Activated CD8-positive, alpha-beta memory T cell treated with anti-CD3 and anti-CD28 coated beads for 36 hours (primary cell): ENCODE measurements around the gene NAA80. TPM values are rescaled to one million over a fixed set of nuclear protein-coding genes. Genes with fewer than 3 reads are reported as not detected.

Source experiments
- CTCF ChIA-PET: fragments of 350-600 bp; sonication (Branson Sonifier 250); formaldehyde crosslinking; loops from one replicate; lab custom pipeline; 2021; ENCODE audit warnings: antibody characterized with exemption; lab: Charles Lee
- POLR2A ChIA-PET: fragments of 350-600 bp; sonication (Branson Sonifier 250); formaldehyde crosslinking; loops from one replicate; lab custom pipeline; 2021; ENCODE audit warnings: antibody characterized with exemption; lab: Charles Lee
- total RNA-seq, 2 experiments: library from RNA; stranded (reverse); gene quantifications; one replicate each; pipeline ENCODE4 v1.2.3, GENCODE V29; 2021

The NAA80 gene
- total RNA-seq, 2 experiments from 2014 or later = 17.3 to 17.5 TPM

DNA sequence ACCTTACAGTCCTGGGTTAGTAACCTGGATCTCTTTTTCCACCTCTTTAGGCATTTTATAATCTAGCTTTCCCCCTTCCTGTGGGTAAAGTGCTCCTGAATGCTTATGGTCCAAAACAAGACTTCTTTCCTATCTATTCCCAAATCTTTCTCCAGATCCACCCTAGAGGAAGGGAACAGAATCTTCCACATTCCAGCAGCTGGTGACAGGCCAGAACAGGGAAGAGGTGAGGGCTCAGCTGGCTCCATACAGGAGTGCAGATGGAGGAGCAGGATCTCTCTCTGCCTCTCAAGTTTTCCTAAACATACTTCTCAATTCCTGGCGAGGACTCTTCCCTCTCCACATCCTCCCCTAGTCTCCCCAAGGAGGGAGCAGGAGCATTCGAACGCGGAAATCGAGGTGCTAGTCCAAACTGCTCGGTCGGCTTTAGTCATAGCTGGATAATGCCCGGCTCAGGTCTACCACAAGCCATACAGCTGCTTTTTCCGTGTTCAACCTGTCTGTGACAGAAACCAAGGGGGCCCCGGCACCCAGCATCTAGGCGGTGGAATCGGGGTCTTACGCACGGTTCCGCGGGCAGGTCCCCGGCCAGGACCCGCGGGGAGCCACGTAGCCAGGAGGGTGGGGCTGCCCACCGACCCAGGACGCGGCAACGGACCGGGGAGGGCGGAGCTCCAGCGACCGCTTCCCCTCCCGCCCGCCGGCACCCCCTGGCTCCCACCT is 37.4 kb upstream of the NAA80 start:
- ChIA-PET POLR2A (interaction anchor here (0.6 to 3.6 kb wide), 19 partner anchors 8 to 275 kb away, joined by 3 to 28 read pairs (median 5); partner anchors contain the start of genes CISH, CYB561D2, GNAI2 and HEMK1), CTCF (interaction anchor here (0.5 to 3.4 kb wide), 13 partner anchors 9 to 403 kb away, joined by 3 to 35 read pairs (median 3); partner anchors contain the start of genes CYB561D2, GNAI2, HYAL3 and IFRD2)

DNA sequence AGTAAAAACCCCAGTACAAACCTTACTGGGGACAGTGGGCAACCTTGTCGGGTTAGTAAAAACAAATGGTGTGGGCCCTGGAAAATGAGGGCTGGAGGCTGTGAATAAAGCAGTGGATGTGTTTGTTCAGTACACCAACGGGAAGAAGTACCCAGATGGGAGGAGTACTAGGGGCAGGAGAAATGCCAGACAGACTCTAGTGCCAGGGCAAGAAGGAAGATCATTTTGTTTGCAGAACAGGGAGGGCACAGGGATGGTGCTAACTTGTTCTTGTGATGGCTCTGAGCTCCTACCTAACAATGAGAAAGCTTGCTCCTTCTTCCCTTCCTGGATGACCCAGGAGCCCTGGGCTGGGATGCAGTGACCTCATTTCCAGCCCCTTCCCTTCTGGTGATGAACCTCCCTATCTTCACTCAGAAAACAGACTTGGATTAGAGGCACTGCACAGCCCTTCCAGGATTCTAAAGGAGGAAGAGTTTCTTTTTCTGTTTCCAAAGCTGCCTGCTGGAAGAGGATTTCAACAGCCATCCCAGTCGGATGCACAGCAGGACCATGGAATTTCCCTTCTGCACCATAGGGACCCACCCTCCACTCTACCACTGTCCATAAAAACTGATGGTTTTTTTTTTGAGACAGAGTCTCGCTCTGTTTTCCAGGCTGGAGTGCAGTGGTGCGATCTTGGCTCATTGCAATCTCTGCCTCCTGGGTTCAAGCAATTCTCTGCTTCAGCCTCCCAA is 35.3 kb upstream of the NAA80 start:
- CTCF ChIA-PET = interaction anchor here (1.0 to 2.1 kb wide), 3 partner anchors 10 to 62 kb away, joined by 3 to 8 read pairs (median 4); no protein-coding TSS in a partner anchor
- POLR2A ChIA-PET = interaction anchor here (1.0 to 1.9 kb wide), 2 partner anchors 16 to 35 kb away, joined by 3 to 6 read pairs; partner anchors contain the start of genes HYAL3 and NAA80

DNA sequence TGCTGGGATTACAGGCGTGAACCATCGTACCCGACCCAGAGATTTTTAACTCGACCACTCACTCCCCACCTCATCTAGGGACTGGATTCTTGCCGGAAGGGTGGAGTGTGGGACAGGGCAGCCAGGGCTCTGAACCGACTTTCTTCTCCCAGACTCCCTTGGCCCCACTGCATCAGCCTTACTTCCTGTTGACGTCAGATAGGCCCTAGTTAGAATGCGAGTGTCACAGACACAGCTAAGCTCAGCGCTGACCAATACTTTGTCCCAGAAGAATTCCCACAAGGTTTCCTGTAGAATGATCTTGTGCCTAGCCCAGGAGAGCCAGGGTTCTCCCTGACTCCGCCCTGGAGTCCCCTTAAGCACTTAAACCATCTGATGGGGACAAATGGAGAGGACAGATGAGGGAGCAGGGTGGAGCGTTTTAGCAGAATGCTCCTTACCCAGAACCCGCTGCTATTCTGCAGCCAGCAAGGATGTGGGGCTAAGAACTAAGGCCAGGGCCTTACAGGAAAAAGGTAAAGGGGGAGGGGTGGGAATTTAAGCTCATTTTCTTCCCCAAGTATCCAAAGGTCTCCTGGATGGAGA is 34.6 kb upstream of the NAA80 start:
- ChIA-PET POLR2A (interaction anchor here (1.0 to 1.9 kb wide), 2 partner anchors 15 to 35 kb away, joined by 3 to 6 read pairs; partner anchors contain the start of genes HYAL3 and NAA80), CTCF (interaction anchor here (1.0 to 2.1 kb wide), 3 partner anchors 9 to 61 kb away, joined by 3 to 8 read pairs (median 4); no protein-coding TSS in a partner anchor)

DNA sequence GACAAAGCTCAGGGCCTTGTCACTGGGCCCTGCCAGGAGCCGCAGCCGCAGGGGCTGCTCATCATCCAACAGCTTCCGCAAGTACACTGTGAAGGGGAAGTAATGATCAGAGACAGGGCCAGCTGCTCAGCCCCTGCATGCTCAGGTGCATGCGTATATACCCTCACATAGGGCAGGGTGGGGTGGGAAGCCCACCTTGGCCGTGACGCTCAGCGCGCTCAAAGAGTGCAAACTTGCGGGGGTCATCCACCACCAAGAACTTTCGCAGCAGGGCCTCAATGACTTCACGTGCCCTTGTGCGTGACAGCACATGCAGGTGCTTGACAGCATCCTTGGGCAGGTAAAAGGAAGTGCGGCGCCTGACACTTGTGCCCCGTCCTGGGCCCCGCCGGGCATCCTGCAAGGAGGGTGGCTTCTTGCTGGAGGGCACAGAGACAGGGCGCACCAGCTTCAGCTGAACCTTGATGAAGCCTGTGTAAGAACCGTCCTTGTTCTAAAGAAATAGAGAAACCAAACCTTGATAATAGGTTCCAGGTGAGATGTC is 32.2 kb upstream of the NAA80 start:
- ChIA-PET POLR2A (interaction anchor here (2.0 kb wide), 1 partner anchor 9 kb away, joined by 7 read pairs; the partner anchor contains the start of gene RASSF1), CTCF (no interaction called here)

DNA sequence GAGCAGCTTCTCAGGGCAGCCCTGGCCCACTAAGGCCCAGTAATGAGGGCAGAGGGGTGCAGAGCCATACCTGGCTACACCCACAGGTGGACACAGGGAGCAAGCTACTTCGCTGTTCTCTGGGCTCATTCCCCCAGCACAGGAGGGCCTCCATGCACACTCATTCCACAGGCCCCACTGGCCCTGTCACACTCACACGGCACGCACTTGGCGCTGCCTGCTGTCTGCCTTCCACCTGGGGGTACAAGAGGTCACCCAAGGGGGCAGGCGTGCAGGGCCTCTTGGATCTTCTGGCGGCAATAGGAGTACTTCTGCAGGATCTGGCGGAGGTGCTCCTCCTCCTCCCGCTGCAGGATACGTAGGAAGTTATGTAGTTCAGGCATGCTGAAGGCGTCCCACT is 31.1 kb upstream of the NAA80 start:
- POLR2A ChIA-PET = interaction anchor here (0.7 to 0.8 kb wide), 2 partner anchors 11 to 20 kb away, joined by 3 read pairs; partner anchors contain the start of genes CYB561D2, NPRL2 and RASSF1
- CTCF ChIA-PET = interaction anchor here (0.8 kb wide), 1 partner anchor 17 kb away, joined by 4 read pairs; no protein-coding TSS in a partner anchor

DNA sequence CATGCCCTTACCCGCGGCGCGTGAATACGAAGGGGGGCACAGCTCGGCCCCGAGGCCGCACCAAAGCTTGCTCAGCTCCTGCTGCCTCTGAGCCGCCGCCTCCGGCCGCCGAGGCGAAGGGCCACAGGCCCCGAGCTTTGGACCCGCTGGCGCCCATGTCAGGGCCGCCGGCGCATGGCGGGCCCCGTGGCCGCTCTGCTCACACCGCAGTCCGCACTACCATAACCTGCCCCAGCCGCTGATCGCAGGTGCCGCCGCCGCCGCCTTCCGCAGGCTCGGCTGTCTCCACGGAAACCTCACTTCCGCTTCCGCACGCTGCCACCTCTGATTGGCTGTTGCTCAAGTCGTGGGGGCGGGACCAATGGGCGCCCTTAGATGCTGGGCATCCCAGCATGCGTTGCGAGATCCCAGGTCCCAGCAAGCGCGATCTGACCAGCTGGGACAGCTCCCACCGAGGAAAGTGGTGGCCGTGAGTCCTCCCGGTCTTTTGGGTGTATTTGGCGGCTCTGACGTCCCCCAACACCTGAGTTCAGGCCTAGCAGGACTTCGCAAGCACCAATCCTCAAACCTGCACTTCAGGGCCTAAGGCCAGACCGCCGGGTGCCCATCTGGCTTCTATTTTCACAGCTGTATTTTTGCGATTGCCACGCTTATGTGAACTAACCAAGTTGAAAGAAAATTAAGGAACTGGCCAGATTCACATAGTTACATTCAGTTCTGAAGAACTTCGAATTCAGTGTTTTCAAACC is 28.9 kb upstream of the NAA80 start, which contains the start of gene TUSC2:
Gene TUSC2 (minus strand): TSS at position 281 of the 749 bp plus-strand sequence. CDS start 124 bp downstream, at position 157.
- ChIA-PET POLR2A (interaction anchor here (0.6 to 2.6 kb wide), 10 partner anchors 9 to 608 kb away, joined by 3 to 28 read pairs (median 6); partner anchors contain the start of genes CYB561D2, HYAL3, IFRD2 and NAA80), CTCF (interaction anchor here (0.6 to 1.7 kb wide), 9 partner anchors 9 to 100 kb away, joined by 3 to 7 read pairs (median 3); partner anchors contain the start of genes IFRD2 and RASSF1)

DNA sequence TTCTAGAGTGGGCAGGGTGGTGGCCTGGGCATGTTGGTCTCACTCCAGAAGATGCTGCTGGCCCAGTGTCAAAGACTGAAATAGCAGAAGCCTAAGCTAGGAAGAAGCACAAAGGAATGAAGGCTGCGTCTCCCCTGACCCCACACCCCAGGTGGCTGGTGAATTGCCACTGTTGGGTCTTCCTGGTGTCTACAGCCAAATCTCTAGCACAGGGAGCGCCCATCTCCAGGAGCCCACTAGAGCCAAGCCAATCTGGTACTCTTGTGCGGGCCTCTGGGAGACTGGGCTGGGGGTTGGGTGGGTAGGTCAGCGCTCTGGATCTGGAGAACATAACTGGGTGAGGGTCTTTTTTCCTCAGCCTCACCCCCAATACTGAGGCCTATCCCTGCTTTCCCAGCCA is 27.9 kb upstream of the NAA80 start:
- CTCF ChIA-PET = interaction anchor here (0.6 to 1.7 kb wide), 9 partner anchors 10 to 99 kb away, joined by 3 to 7 read pairs (median 3); partner anchors contain the start of genes IFRD2 and RASSF1
- POLR2A ChIA-PET = interaction anchor here (1.2 to 2.6 kb wide), 4 partner anchors 10 to 28 kb away, joined by 6 to 28 read pairs (median 10); partner anchors contain the start of genes CYB561D2, HYAL3, NAA80 and NPRL2

DNA sequence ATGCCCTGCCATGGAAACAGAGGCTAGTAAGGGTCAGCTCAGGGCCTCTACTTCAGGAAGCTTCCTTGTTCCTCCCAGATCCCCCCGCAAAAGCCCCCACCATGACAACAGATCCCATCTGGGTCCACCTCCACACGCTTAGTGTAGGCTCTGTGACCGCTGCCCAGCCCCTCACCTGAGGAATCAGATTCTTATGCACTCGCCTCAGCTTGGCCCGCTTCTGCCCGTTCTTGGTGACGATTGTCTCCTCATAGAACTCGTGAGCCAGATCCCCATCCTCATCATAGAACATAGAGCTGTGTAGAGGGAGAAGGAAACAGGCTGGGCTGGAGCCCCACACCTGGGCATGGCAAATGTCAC is 27.0 kb upstream of the NAA80 start:
- CTCF ChIA-PET = no interaction called here
- POLR2A ChIA-PET = no interaction called here

DNA sequence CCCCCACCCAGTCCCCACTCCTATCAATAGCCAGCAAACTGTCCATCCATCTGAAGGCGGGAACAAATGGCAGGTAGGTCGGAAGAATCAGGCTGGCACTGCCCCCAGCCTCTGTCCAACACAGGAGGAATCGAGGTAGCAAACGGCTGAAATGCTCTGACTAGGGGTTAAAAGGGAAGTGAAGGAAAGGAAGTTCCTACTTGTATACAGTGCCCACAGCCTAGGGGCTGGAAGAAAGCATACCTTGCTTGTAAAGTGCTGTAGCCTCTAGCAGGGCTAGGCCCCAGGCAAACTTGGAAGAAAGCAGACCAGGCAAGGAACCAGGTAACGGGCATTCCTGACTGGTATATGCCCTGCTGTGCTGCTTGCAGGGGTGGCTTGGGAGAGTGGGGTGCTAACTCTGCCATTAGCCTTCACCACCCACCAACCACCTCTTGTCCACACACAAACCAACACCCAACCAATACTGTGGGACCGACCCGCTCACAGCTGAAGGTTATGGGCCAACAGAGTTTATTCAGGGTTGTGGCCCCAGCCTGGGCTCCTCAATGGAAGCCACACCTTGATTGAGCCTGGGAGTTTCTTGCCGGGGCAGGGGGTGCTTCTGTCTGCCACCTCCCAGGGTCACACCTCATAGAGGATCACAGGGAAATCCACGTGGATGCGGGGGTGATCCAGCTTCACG is 26.4 kb upstream of the NAA80 start:
- CTCF ChIA-PET = interaction anchor here (0.6 kb wide), 1 partner anchor 489 kb away, joined by 5 read pairs; no protein-coding TSS in a partner anchor
- POLR2A ChIA-PET = no interaction called here

DNA sequence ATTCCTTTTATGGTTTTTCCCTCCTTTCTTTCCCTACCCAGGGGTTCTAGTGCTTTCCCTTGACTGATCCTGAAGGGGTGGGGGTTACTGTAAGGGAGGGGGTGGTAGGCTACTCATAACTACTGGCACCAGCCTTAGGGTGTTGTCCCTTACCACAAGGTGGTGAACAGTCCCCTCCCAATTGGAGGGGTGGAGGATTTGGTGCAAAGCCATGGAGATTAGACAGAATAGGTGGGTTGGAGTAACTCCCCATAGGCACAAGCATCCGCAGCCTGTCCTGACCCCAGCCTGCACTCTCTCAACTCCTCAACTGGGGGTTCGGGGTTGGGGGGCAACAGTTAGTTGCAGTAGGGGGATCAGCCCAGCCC is 25.9 kb upstream of the NAA80 start:
- ChIA-PET POLR2A (interaction anchor here (0.6 to 0.7 kb wide), 2 partner anchors 27 to 337 kb away, joined by 4 read pairs; no protein-coding TSS in a partner anchor), CTCF (interaction anchor here (0.6 to 2.7 kb wide), 10 partner anchors 8 to 489 kb away, joined by 3 to 11 read pairs (median 4); partner anchors contain the start of genes HYAL1, HYAL3 and NAA80)

DNA sequence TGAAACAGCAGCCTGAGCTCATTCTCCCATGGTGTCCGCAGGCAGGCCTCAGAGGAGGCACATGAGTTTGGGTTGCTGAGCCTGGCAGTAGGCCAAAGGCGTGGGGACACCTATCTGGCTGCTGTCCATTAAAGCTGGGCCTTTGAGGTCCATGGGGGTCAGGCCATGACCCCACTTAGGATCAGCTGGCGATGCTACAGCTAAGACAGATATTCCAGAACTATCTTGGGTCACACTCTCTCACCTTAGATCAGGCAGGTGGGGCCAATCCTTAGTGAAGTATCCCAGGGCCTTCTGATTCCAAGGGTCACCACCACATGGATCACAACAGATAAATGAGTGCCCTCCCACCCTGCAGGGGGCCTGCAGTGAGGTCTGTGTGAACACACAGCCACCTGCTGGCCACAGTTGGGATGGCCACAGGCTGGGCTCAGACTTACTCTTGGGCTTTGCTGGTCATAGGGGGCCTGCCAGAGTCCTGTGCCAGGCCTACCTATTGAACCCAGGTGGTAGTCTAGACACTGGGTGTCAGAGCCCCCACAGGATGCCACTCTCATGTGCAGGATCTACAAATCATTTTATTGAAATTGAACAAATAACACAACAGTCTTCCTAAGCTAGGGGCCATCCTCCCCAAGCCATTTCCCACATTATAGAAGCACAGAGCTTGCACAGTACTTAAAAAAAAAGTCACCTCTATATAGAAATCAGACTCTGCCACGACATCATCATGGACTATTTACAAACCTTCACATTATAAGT is 25.3 kb upstream of the NAA80 start:
- ChIA-PET CTCF (interaction anchor here (0.6 to 2.7 kb wide), 13 partner anchors 9 to 488 kb away, joined by 3 to 11 read pairs (median 4); partner anchors contain the start of genes HYAL1, HYAL3 and NAA80), POLR2A (interaction anchor here (0.5 to 1.2 kb wide), 5 partner anchors 9 to 338 kb away, joined by 3 to 5 read pairs (median 4); partner anchors contain the start of genes HYAL3 and NAA80)

DNA sequence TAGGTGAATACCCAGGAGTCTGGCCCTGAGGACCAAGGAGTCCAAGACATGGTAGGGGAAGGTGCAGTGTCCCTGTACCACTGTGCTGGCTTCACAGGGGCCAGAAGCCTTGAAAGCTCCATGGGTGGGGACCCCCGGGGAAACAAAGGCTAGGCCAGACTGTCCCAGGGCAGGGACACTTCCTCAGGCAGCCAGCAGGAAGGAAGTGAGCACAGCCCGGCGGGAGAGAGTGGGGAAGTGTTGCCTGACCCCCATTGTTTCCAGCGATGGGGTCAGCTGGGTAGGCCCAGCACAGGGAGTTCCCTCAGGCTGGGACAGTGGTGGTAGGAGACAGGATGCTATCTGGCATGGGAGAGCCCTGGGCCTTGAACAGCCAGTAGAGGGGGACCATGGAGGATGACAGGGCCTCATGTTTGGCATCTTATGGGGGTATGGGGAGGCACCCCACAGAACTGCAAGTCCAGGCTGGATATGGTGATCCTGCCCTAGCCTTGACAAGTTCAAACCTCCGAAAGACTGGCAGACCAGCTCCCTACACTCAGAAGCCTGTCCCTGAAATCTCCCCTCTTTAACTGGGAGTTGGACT is 24.5 kb upstream of the NAA80 start:
- ChIA-PET CTCF (interaction anchor here (0.9 to 2.7 kb wide), 11 partner anchors 9 to 131 kb away, joined by 3 to 11 read pairs (median 4); partner anchors contain the start of genes HYAL1, HYAL3 and NAA80), POLR2A (interaction anchor here (0.5 to 1.2 kb wide), 3 partner anchors 8 to 24 kb away, joined by 3 to 5 read pairs (median 4); partner anchors contain the start of genes HYAL3 and NAA80)

DNA sequence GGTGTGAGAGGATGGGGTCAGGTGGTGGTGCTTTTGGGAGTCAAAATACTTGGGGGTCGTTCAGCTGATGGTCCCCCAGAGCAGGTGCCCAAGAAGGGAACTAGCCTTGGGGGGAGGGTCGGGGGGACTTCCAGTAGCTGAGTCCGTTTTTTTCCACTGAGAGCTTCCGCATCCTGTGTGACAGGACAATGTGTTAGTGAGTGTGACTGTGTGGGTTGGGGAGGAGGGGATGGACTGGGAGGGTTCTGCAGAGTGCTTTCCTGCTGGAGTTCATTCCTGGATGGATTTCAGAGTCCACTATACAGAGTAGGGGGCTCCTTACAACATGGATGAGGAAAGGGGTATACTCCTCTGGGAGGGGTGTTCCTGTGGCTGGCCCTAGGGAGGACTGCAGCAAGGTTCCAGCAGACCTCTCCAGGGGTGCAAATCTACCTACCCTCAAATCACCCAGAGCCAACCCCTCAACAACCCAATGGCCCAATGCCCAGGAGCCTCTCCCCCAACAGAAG is 23.9 kb upstream of the NAA80 start:
- POLR2A ChIA-PET = interaction anchor here (2.8 kb wide), 1 partner anchor 24 kb away, joined by 6 read pairs; the partner anchor contains the start of genes HYAL3 and NAA80
- CTCF ChIA-PET = interaction anchor here (1.2 to 2.7 kb wide), 3 partner anchors 8 to 96 kb away, joined by 4 to 9 read pairs (median 5); no protein-coding TSS in a partner anchor

DNA sequence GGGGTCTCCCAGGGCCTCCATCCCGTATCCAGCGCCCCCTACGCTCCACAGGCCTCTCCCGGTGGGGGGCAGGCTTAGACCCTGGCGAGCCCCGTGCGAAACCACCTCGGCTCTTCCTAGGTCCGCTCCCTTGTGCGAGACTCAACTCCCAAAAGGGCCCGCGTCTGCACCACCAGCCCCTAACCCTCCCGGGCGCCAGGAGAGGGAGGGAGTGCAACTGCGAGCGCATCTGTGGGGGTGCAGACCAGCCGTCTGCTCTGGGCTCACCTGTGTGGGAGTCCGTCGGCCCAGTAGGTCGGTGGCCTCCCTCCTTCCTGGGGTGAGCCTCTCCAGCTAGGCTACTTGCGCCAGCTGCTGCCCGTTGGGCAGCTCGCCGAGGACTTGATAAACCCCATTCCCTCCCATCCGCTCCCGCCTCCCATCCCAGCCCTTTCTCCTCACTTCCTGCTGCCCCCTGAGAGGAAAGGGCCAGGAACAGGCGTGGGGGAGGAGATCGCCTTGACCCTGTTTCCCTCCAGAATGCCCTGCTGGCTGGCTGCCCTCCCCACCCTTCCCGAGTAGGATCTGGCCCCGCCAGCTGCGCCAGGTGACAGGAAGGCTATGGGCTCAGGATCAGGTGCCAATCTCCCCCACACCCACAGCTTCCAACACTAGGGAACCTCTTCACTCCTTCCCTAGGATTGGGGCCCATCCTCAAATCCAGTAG is 23.3 kb upstream of the NAA80 start, which contains the start of gene HYAL2:
Gene HYAL2 (minus strand): TSS at position 360 of the 706 bp plus-strand sequence. CDS start 2,256 bp downstream, outside the sequence.
- ChIA-PET POLR2A (interaction anchor here (2.8 kb wide), 1 partner anchor 23 kb away, joined by 6 read pairs; the partner anchor contains the start of genes HYAL3 and NAA80), CTCF (interaction anchor here (0.6 to 2.7 kb wide), 10 partner anchors 11 to 96 kb away, joined by 3 to 9 read pairs (median 4); no protein-coding TSS in a partner anchor)
